ENCODE results near the gene RSAD2.

- TF ChIP-seq CTCF (IDR thresholded peaks at IDR 0.05), result no peak
- TF ChIP-seq POLR2A (IDR thresholded peaks at IDR 0.05; ENCODE audit: low read depth), result no peak
Observed at GRCh38 chr2:6846967-6847681, 30.5 kb upstream of the RSAD2 start.

Data from esophagus muscularis mucosa (tissue), 3 donors.